SK-N-SH (cell line): ENCODE results near the gene ANK3. TPM values are rescaled to one million over a fixed set of nuclear protein-coding genes. Genes with fewer than 3 reads are reported as not detected.

Source experiments
- CTCF ChIA-PET: fragments of 300-600, 350-600 bp; formaldehyde crosslinking; extraction: SDS; loops from one replicate; lab custom pipeline; 2021; lab: Yijun Ruan, JAX
- POLR2A ChIA-PET: fragments of 350-600 bp; sonication (Branson Sonifier 250); formaldehyde crosslinking; extraction: SDS; loops from one replicate; lab custom pipeline; 2020; ENCODE audit warnings: antibody characterized with exemption, inconsistent platforms; lab: Yijun Ruan, JAX
- DNase-seq: peaks from one replicate; pipeline ENCODE4 v3.0.0; 2012
- H2AFZ ChIP-seq: fragments of 200-600 bp; sonication (generic); 2 replicates; pipeline ENCODE4 v1.8.1; 2016; ENCODE audit warnings: antibody characterized with exemption, mild to moderate bottlenecking, low read depth
- H3F3A ChIP-seq: fragments of 200-600 bp; sonication (generic); replicated peaks from 2 replicates; pipeline ENCODE3; 2016; ENCODE audit warnings: antibody characterized with exemption, mild to moderate bottlenecking; ENCODE audit not compliant: insufficient read depth
- H3K27ac ChIP-seq, 2 experiments: fragments of 200-500 bp in 1 of 2; fragments of 200-600 bp in 1 of 2; sonication (Bioruptor generic) in 1 of 2; sonication (generic), shearing (Covaris generic) in 1 of 2; 2 replicates each; pipeline versions ENCODE4 v1.5.1 to v1.6.1; 2014 to 2016; ENCODE audit warnings: low read depth in 2 of 2, inconsistent platforms in 1 of 2, low read length in 1 of 2, mild to moderate bottlenecking in 1 of 2, mixed read lengths in 1 of 2
- H3K27me3 ChIP-seq: fragments of 200-600 bp; sonication (generic), shearing (Covaris generic); 2 replicates; pipeline ENCODE4 v1.6.1; 2016; ENCODE audit warnings: mixed run types; ENCODE audit not compliant: insufficient read depth
- H3K36me3 ChIP-seq, 2 experiments: fragments of 200-500 bp in 1 of 2; fragments of 200-600 bp in 1 of 2; sonication (Bioruptor generic) in 1 of 2; sonication (generic) in 1 of 2; replicated peaks in 1 of 2; 2 replicates each; pipeline versions ENCODE3 to v1.5.1; 2014 to 2016; ENCODE audit warnings: low read length in 1 of 2, mild to moderate bottlenecking in 1 of 2; ENCODE audit not compliant: insufficient read depth in 2 of 2, control insufficient read depth in 1 of 2
- H3K4me1 ChIP-seq, 2 experiments: fragments of 200-500 bp in 1 of 2; fragments of 200-600 bp in 1 of 2; sonication (Bioruptor generic) in 1 of 2; sonication (generic), shearing (Covaris generic) in 1 of 2; 2 replicates each; pipeline versions ENCODE4 v1.5.1 to v1.6.1; 2014 to 2016; ENCODE audit warnings: low read depth in 1 of 2, low read length in 1 of 2, mixed run types in 1 of 2; ENCODE audit not compliant: insufficient read depth in 2 of 2, control insufficient read depth in 1 of 2
- H3K4me2 ChIP-seq: fragments of 200-600 bp; sonication (generic), shearing (Covaris generic); 2 replicates; pipeline ENCODE4 v1.6.1; 2017; ENCODE audit warnings: mixed run types
- H3K4me3 ChIP-seq, 2 experiments: fragments of 200-500 bp in 1 of 2; fragments of 200-600 bp in 1 of 2; sonication (Bioruptor generic) in 1 of 2; sonication (generic), shearing (Covaris generic) in 1 of 2; 2 replicates each; pipeline versions ENCODE4 v1.5.1 to v1.8.1; 2014 to 2016; ENCODE audit warnings: low read depth in 2 of 2, inconsistent platforms in 1 of 2, low read length in 1 of 2, mild to moderate bottlenecking in 1 of 2, mixed read lengths in 1 of 2, moderate library complexity in 1 of 2
- H3K79me2 ChIP-seq: fragments of 200-600 bp; sonication (generic); 2 replicates; pipeline ENCODE4 v1.8.1; 2017; ENCODE audit warnings: mild to moderate bottlenecking; ENCODE audit not compliant: insufficient read depth
- H3K9ac ChIP-seq: fragments of 200-600 bp; sonication (generic); 2 replicates; pipeline ENCODE4 v1.6.1; 2017; ENCODE audit warnings: mixed run types
- H3K9me2 ChIP-seq: fragments of 200-600 bp; sonication (generic); 2 replicates; pipeline ENCODE4 v1.6.1; 2017; ENCODE audit warnings: mixed run types
- H3K9me3 ChIP-seq: fragments of 200-600 bp; sonication (generic); 2 replicates; pipeline ENCODE4 v1.6.1; 2017; ENCODE audit warnings: mixed run types, mild to moderate bottlenecking, moderate library complexity
- H4K20me1 ChIP-seq: fragments of 200-600 bp; sonication (generic); 2 replicates; pipeline ENCODE4 v1.6.1; 2017; ENCODE audit warnings: mild to moderate bottlenecking, mixed run types; ENCODE audit not compliant: insufficient read depth
- CHD2 ChIP-seq: fragments of 150-350 bp; IDR thresholded peaks from 2 replicates; pipeline ENCODE4 v1.6.1; 2018; ENCODE audit warnings: low read length; ENCODE audit not compliant: partially characterized antibody
- ELF1 ChIP-seq: IDR thresholded peaks from 2 replicates; pipeline ENCODE4 v1.4.0; 2012
- EZH2phosphoT487 ChIP-seq: fragments of 200-600 bp; sonication (generic); IDR thresholded peaks from 2 replicates; pipeline ENCODE4 v1.6.1; 2017; ENCODE audit warnings: low read depth, mixed run types, mild to moderate bottlenecking, antibody characterized with exemption, moderate library complexity, borderline replicate concordance
- FOSL2 ChIP-seq: IDR thresholded peaks from 2 replicates; pipeline ENCODE4 v1.4.0; 2012; ENCODE audit warnings: low read depth, mild to moderate bottlenecking, moderate library complexity, borderline replicate concordance
- FOXJ3 ChIP-seq: sonication (generic); formaldehyde crosslinking; IDR thresholded peaks from 2 replicates; pipeline ENCODE4 v1.5.1; 2020; ENCODE audit warnings: mild to moderate bottlenecking, missing genetic modification reagents
- GABPA ChIP-seq: IDR thresholded peaks from 2 replicates; pipeline ENCODE4 v1.4.0; 2012; ENCODE audit warnings: low read depth, mild to moderate bottlenecking
- GATA2 ChIP-seq: sonication (generic); formaldehyde crosslinking; IDR thresholded peaks from 2 replicates; pipeline ENCODE4 v1.5.0; 2020; ENCODE audit warnings: mild to moderate bottlenecking, missing genetic modification reagents
- MEF2A ChIP-seq: IDR thresholded peaks from 2 replicates; pipeline ENCODE4 v1.4.0; 2012; ENCODE audit warnings: low read depth, borderline replicate concordance
- NFIC ChIP-seq: IDR thresholded peaks from 2 replicates; pipeline ENCODE4 v1.4.0; 2012; ENCODE audit warnings: borderline replicate concordance
- NRF1 ChIP-seq: IDR thresholded peaks from 2 replicates; pipeline ENCODE4 v1.6.1; 2012; ENCODE audit warnings: low read depth, mild to moderate bottlenecking, low read length
- POLR2AphosphoS5 ChIP-seq: IDR thresholded peaks from 2 replicates; pipeline ENCODE4 v1.6.1; 2012; ENCODE audit warnings: low read depth, low read length
- RAD21 ChIP-seq: IDR thresholded peaks from 2 replicates; pipeline ENCODE4 v1.6.1; 2012; ENCODE audit warnings: mild to moderate bottlenecking, low read length
- RFX5 ChIP-seq: IDR thresholded peaks from 2 replicates; pipeline ENCODE4 v1.6.1; 2012; ENCODE audit warnings: mild to moderate bottlenecking, improper control_type of control experiment, low read length
- SIN3A ChIP-seq: IDR thresholded peaks from 2 replicates; pipeline ENCODE4 v1.6.1; 2012; ENCODE audit warnings: low read depth, mild to moderate bottlenecking, low read length, moderate library complexity, borderline replicate concordance
- TAF1 ChIP-seq: IDR thresholded peaks from 2 replicates; pipeline ENCODE4 v1.6.1; 2012; ENCODE audit warnings: low read depth, mild to moderate bottlenecking, low read length, moderate library complexity, borderline replicate concordance
- TCF12 ChIP-seq: IDR thresholded peaks from 2 replicates; pipeline ENCODE4 v1.4.0; 2012
- YY1 ChIP-seq: IDR thresholded peaks from 2 replicates; pipeline ENCODE4 v1.4.0; 2012; ENCODE audit warnings: low read depth, mild to moderate bottlenecking
- WGBS: methylation state at CpG from one replicate; pipeline ENCODE4 v1.1.6; 2017; ENCODE audit warnings: low lambda C conversion rate; 5-methylcytosine and 5-hydroxymethylcytosine counted together
- polyA plus RNA-seq, 3 experiments: library from polyadenylated mRNA; depleted of rRNA; stranded (reverse); fragments of >200 nt; gene quantifications; 2 replicates each; pipeline ENCODE4 v1.2.3, GENCODE V29; 2012
- TF ChIP-seq, protein P1 (sequence below): fragments of 150-350 bp; IDR thresholded peaks from 2 replicates; pipeline ENCODE4 v1.6.1; 2016; ENCODE audit warnings: mild to moderate bottlenecking, low read depth, low read length
- TF ChIP-seq, protein P2 (sequence below): fragments of 200-600 bp; sonication (generic); IDR thresholded peaks from 2 replicates; pipeline ENCODE4 v1.6.1; 2017; ENCODE audit warnings: antibody characterized with exemption, mild to moderate bottlenecking, moderate library complexity
- TF ChIP-seq, protein P3 (sequence below): fragments of 150-350 bp; IDR thresholded peaks from 2 replicates; pipeline ENCODE4 v1.6.1; 2017; ENCODE audit warnings: antibody characterized with exemption, low read length, low read depth, borderline replicate concordance
- TF ChIP-seq, protein P4 (sequence below): IDR thresholded peaks from 2 replicates; pipeline ENCODE4; 2012
- TF ChIP-seq, protein P5 (sequence below): IDR thresholded peaks from 2 replicates; pipeline ENCODE4 v1.6.1; 2012; ENCODE audit warnings: mild to moderate bottlenecking, low read depth, low read length, moderate library complexity
- TF ChIP-seq, protein P6 (sequence below): IDR thresholded peaks from 2 replicates; pipeline ENCODE4 v1.4.0; 2012; ENCODE audit warnings: low read depth

Gene ANK3
- polyA plus RNA-seq, 1 of the 3 experiments (the other 2 are of a cell fraction), result 10.0 TPM

DNA sequence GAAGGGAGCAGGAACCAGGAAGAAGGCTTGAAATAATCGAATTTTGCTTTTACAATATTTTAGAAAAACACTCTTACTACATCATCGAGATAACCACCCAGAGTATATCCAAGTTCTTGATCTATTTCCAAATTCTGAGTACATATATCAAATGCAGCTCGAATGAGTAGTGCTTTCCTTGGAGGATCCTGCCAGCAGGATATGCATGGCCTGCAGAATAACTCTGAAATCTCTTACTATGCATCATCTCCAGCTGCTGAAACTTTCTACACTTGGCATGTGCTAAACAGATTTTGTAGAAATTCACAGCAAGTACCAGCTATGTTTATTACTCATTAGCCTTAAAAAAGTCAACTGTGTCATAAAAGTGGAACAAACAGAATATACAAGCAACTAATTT, 44.0 kb upstream of the ANK3 start:
- CTCF ChIA-PET, result interaction anchor here (0.8 to 15.0 kb wide), 20 partner anchors 8 to 807 kb away, joined by 3 to 294 read pairs (median 4); no protein-coding TSS in a partner anchor
- 0 out of 2 replicates have a peak overlapping the region, but pooled peaks have one; percentile 1 for H3K4me2 ChIP-seq
- H3K9me2 ChIP-seq, result no peaks in the 10 kb centered on the region
- H3K27ac ChIP-seq, result peak overlapping the region; percentile 65 to 98; a peak in 3 of 4 replicates
- peaks cover 45% of the 10 kb centered on the region for H3F3A ChIP-seq
- 17% methylated on average over 3 of the region's 3 CpGs for WGBS
- H4K20me1 ChIP-seq, result no peaks in the 10 kb centered on the region
- peaks cover 0 to 5% of the 10 kb centered on the region in 2 experiments for H3K36me3 ChIP-seq
- H3K4me3 ChIP-seq, result no peak overlapping the region
- POLR2A ChIA-PET, result no interaction called here
- H3K9ac ChIP-seq, result no peak overlapping the region
- H3K27me3 ChIP-seq, result no peaks in the 10 kb centered on the region
- H2AFZ ChIP-seq, result no peak overlapping the region; the same call in 1 of the 2 replicates
- H3K4me1 ChIP-seq, result peaks cover 9 to 48% of the 10 kb centered on the region in 2 experiments
- H3K79me2 ChIP-seq, result no peaks in the 10 kb centered on the region
- no peaks in the 10 kb centered on the region for H3K9me3 ChIP-seq
- no peak for DNase-seq
- TF ChIP-seq, protein P1, sequence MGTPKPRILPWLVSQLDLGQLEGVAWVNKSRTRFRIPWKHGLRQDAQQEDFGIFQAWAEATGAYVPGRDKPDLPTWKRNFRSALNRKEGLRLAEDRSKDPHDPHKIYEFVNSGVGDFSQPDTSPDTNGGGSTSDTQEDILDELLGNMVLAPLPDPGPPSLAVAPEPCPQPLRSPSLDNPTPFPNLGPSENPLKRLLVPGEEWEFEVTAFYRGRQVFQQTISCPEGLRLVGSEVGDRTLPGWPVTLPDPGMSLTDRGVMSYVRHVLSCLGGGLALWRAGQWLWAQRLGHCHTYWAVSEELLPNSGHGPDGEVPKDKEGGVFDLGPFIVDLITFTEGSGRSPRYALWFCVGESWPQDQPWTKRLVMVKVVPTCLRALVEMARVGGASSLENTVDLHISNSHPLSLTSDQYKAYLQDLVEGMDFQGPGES, result no peak
- TF ChIP-seq, protein P2, sequence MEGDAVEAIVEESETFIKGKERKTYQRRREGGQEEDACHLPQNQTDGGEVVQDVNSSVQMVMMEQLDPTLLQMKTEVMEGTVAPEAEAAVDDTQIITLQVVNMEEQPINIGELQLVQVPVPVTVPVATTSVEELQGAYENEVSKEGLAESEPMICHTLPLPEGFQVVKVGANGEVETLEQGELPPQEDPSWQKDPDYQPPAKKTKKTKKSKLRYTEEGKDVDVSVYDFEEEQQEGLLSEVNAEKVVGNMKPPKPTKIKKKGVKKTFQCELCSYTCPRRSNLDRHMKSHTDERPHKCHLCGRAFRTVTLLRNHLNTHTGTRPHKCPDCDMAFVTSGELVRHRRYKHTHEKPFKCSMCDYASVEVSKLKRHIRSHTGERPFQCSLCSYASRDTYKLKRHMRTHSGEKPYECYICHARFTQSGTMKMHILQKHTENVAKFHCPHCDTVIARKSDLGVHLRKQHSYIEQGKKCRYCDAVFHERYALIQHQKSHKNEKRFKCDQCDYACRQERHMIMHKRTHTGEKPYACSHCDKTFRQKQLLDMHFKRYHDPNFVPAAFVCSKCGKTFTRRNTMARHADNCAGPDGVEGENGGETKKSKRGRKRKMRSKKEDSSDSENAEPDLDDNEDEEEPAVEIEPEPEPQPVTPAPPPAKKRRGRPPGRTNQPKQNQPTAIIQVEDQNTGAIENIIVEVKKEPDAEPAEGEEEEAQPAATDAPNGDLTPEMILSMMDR, result no peak
- TF ChIP-seq FOSL2 (peak; percentile 53; the same call in 1 of the 2 replicates), SIN3A (no peak), CHD2 (no peak), YY1 (0 out of 2 replicates have a peak, but pooled peaks have one; percentile 8), NRF1 (no peak), FOXJ3 (CRISPR knock-in tag) (no peak), EZH2phosphoT487 (no peak), TAF1 (no peak), ELF1 (no peak), MEF2A (peak; percentile 30; the same call in 1 of the 2 replicates), POLR2AphosphoS5 (peak; percentile 18; the same call in 1 of the 2 replicates), RFX5 (no peak), TCF12 (peak; percentile 92), GATA2 (CRISPR knock-in tag) (no peak), RAD21 (no peak), NFIC (peak; percentile 85), GABPA (no peak)
- TF ChIP-seq, protein P3, sequence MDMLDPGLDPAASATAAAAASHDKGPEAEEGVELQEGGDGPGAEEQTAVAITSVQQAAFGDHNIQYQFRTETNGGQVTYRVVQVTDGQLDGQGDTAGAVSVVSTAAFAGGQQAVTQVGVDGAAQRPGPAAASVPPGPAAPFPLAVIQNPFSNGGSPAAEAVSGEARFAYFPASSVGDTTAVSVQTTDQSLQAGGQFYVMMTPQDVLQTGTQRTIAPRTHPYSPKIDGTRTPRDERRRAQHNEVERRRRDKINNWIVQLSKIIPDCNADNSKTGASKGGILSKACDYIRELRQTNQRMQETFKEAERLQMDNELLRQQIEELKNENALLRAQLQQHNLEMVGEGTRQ, result no peak
- TF ChIP-seq, protein P4, sequence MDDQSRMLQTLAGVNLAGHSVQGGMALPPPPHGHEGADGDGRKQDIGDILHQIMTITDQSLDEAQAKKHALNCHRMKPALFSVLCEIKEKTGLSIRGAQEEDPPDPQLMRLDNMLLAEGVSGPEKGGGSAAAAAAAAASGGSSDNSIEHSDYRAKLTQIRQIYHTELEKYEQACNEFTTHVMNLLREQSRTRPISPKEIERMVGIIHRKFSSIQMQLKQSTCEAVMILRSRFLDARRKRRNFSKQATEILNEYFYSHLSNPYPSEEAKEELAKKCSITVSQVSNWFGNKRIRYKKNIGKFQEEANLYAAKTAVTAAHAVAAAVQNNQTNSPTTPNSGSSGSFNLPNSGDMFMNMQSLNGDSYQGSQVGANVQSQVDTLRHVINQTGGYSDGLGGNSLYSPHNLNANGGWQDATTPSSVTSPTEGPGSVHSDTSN, result peak; percentile 87
- TF ChIP-seq, protein P5, sequence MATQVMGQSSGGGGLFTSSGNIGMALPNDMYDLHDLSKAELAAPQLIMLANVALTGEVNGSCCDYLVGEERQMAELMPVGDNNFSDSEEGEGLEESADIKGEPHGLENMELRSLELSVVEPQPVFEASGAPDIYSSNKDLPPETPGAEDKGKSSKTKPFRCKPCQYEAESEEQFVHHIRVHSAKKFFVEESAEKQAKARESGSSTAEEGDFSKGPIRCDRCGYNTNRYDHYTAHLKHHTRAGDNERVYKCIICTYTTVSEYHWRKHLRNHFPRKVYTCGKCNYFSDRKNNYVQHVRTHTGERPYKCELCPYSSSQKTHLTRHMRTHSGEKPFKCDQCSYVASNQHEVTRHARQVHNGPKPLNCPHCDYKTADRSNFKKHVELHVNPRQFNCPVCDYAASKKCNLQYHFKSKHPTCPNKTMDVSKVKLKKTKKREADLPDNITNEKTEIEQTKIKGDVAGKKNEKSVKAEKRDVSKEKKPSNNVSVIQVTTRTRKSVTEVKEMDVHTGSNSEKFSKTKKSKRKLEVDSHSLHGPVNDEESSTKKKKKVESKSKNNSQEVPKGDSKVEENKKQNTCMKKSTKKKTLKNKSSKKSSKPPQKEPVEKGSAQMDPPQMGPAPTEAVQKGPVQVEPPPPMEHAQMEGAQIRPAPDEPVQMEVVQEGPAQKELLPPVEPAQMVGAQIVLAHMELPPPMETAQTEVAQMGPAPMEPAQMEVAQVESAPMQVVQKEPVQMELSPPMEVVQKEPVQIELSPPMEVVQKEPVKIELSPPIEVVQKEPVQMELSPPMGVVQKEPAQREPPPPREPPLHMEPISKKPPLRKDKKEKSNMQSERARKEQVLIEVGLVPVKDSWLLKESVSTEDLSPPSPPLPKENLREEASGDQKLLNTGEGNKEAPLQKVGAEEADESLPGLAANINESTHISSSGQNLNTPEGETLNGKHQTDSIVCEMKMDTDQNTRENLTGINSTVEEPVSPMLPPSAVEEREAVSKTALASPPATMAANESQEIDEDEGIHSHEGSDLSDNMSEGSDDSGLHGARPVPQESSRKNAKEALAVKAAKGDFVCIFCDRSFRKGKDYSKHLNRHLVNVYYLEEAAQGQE, result no peak
- TF ChIP-seq, protein P6, sequence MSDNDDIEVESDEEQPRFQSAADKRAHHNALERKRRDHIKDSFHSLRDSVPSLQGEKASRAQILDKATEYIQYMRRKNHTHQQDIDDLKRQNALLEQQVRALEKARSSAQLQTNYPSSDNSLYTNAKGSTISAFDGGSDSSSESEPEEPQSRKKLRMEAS, result peak; percentile 72
